ENCODE measurements around the gene CEP41. TPM values are rescaled to one million over a fixed set of nuclear protein-coding genes. Genes with fewer than 3 reads are reported as not detected.

CEP41 gene
- total RNA-seq, 2 donors from 2014 or later = 11.3 to 17.7 TPM

- H3K4me3 Mint-ChIP-seq = no peak overlapping the region
- H3K4me1 Mint-ChIP-seq (ENCODE audit: low read depth in 2 of 2) = peaks cover 11 to 22% of the 10 kb centered on the region in 2 donors
- peaks cover 10% of the 10 kb centered on the region for H3K36me3 Mint-ChIP-seq
- peaks cover 5 to 8% of the 10 kb centered on the region in 2 donors for H3K27me3 Mint-ChIP-seq
- no peak for ATAC-seq
- DNase-seq (ENCODE audit: low spot score) = no peak
- H3K9me3 Mint-ChIP-seq = peaks cover 3% of the 10 kb centered on the region
- no peak overlapping the region for H3K27ac Mint-ChIP-seq
Measured at GRCh38 chr7:130444751-130445407, 4.1 kb upstream of the CEP41 start.

DNA sequence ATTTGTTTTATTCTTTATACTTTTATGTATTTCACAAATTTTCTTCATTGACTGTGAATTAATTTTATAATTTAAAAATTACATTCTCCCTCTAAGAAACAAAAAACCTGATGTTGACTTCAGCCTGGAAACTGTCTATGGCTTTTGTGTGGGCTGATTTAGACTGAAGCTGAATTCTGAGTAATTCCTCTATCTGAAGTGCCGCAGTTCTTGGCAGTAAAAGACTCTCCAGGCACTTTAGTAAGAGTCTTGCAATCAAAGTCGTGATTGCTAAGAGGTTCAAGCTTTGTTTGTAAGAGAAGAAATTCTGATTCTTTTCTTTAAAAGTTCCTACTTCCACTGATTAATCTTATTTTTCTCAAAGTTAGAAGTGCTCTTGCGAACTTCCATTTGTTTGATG is 3.4 kb upstream of the CEP41 start:
- peaks cover 3% of the 10 kb centered on the region for H3K9me3 Mint-ChIP-seq
- DNase-seq (ENCODE audit: low spot score) = no peak
- H3K4me1 Mint-ChIP-seq (ENCODE audit: low read depth in 2 of 2) = peaks cover 18 to 26% of the 10 kb centered on the region in 2 donors
- peaks cover 10% of the 10 kb centered on the region for H3K36me3 Mint-ChIP-seq
- no peak for ATAC-seq
- no peak overlapping the region for H3K4me3 Mint-ChIP-seq
- H3K27ac Mint-ChIP-seq = no peak overlapping the region
- peaks cover 5 to 8% of the 10 kb centered on the region in 2 donors for H3K27me3 Mint-ChIP-seq

DNA sequence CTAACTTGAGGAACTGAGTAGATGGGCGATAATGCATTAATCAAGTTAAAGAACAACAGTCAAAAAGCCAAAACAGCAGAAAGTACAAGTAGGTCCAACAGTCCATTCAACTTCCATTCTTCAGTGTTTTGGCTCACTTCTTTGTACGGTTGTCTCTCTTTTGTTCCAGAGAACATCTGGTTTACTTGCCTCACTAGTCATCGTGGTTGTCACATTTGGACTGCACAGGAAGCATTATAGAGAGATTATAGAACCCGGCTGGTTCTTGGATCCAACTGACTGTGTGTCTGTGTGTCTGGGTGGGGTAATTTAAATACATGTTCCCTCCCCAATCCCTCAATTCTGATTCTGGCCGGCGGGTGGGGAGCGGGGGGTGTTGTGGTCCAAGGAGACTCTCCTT is 1.8 kb upstream of the CEP41 start:
- Mint-ChIP-seq H3K4me1 (ENCODE audit: low read depth in 2 of 2) (peaks cover 18 to 30% of the 10 kb centered on the region in 2 donors), H3K4me3 (no peak overlapping the region)
- no peak for DNase-seq (ENCODE audit: low spot score)

GRCh38 chr7:130441408-130441869 is 623 bp upstream of the CEP41 start:
- no peak for ATAC-seq
- H3K4me1 Mint-ChIP-seq (ENCODE audit: low read depth in 2 of 2) = peaks cover 18 to 29% of the 10 kb centered on the region in 2 donors
- H3K9me3 Mint-ChIP-seq = no peaks in the 10 kb centered on the region
- peaks cover 0 to 3% of the 10 kb centered on the region in 2 donors for H3K27me3 Mint-ChIP-seq
- H3K36me3 Mint-ChIP-seq = no peaks in the 10 kb centered on the region
- peak overlapping the region; percentile 97 for H3K4me3 Mint-ChIP-seq
- H3K27ac Mint-ChIP-seq = peak overlapping the region; percentile 94 to 99
- DNase-seq (ENCODE audit: low spot score) = no peak

More for the DNA sequence above, 1.8 kb upstream of the CEP41 start:
- H3K9me3 Mint-ChIP-seq = no peaks in the 10 kb centered on the region
- H3K36me3 Mint-ChIP-seq = peaks cover 2% of the 10 kb centered on the region
- H3K27ac Mint-ChIP-seq = no peak overlapping the region
- peaks cover 0 to 3% of the 10 kb centered on the region in 2 donors for H3K27me3 Mint-ChIP-seq
- no peak for ATAC-seq

DNA sequence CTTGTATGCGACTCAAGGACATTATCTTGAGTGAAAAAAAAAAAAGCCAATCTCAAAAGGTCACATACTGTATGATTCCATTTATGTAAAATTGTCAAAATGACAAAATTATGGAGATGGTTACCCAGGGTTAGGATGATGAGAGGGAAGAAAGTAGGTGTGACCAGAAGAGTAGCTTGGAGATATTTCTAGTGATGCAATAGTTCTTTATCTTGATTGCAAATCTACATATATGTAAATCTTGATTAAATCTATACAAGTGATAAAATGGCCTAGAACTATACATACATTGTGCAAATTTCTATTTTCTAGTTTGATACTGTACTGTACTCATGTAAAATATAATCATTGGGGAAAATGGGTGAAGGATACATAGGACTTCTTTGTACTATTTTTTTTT is 4.6 kb downstream of the CEP41 start:
- Mint-ChIP-seq H3K9me3 (no peaks in the 10 kb centered on the region), H3K27me3 (no peaks in the 10 kb centered on the region), H3K27ac (no peak overlapping the region), H3K4me1 (ENCODE audit: low read depth in 2 of 2) (peaks cover 13 to 30% of the 10 kb centered on the region in 2 donors), H3K36me3 (no peaks in the 10 kb centered on the region), H3K4me3 (no peak overlapping the region)
- DNase-seq (ENCODE audit: low spot score) (no peak), ATAC-seq (no peak)

DNA sequence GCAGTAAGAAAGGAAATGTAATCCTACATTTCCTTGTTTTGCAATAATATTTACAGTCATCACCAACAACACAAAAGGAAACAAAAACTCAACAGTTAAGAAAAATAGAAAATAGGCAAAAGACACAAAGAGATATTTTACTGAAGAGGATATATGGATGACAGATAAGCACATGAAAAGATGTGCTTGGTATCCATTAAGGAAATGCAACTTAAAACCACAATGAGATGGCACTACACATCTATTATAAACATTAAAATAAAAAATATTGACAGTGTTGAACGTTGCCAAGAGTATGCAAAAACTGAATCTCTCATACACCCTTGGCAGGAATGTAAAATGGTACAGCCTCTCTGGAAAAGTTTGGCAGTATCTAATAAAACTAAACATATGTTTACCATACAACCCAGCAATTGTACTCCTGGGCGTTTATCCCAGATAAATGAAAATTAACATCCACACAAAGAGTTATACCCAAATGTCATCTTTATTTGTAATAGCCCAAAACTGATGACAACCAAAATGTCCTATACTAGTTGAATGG is 5.4 kb downstream of the CEP41 start:
- DNase-seq (ENCODE audit: low spot score) (no peak), ATAC-seq (no peak)
- no peak overlapping the region for H3K27ac Mint-ChIP-seq
- no peaks in the 10 kb centered on the region for H3K36me3 Mint-ChIP-seq
- no peaks in the 10 kb centered on the region for H3K27me3 Mint-ChIP-seq
- H3K4me1 Mint-ChIP-seq (ENCODE audit: low read depth in 2 of 2) = peaks cover 8 to 21% of the 10 kb centered on the region in 2 donors
- no peak overlapping the region for H3K4me3 Mint-ChIP-seq
- H3K9me3 Mint-ChIP-seq = no peaks in the 10 kb centered on the region

- no peak overlapping the region for H3K27ac Mint-ChIP-seq
- H3K9me3 Mint-ChIP-seq = no peaks in the 10 kb centered on the region
- no peaks in the 10 kb centered on the region for H3K36me3 Mint-ChIP-seq
- H3K4me3 Mint-ChIP-seq = no peak overlapping the region
- ATAC-seq (no peak), DNase-seq (ENCODE audit: low spot score) (no peak)
- H3K4me1 Mint-ChIP-seq (ENCODE audit: low read depth in 2 of 2) = peaks cover 0 to 14% of the 10 kb centered on the region in 2 donors
- no peaks in the 10 kb centered on the region for H3K27me3 Mint-ChIP-seq
Measured at GRCh38 chr7:130433301-130433700, 7.5 kb downstream of the CEP41 start.

- H3K4me3 Mint-ChIP-seq = no peak overlapping the region
Measured at GRCh38 chr7:130432886-130433285, 7.9 kb downstream of the CEP41 start.

GRCh38 chr7:130430841-130431666 is 9.8 kb downstream of the CEP41 start:
- Mint-ChIP-seq H3K4me3 (no peak overlapping the region), H3K27me3 (no peaks in the 10 kb centered on the region), H3K4me1 (ENCODE audit: low read depth in 2 of 2) (peaks cover 0 to 7% of the 10 kb centered on the region in 2 donors), H3K27ac (no peak overlapping the region), H3K36me3 (no peaks in the 10 kb centered on the region), H3K9me3 (no peaks in the 10 kb centered on the region)
- DNase-seq (ENCODE audit: low spot score) (no peak), ATAC-seq (no peak)

More at GRCh38 chr7:130432886-130433285, 7.9 kb downstream of the CEP41 start:
- H3K4me1 Mint-ChIP-seq (ENCODE audit: low read depth in 2 of 2) = peaks cover 0 to 11% of the 10 kb centered on the region in 2 donors
- H3K27ac Mint-ChIP-seq = no peak overlapping the region
- no peaks in the 10 kb centered on the region for H3K27me3 Mint-ChIP-seq
- DNase-seq (ENCODE audit: low spot score) (no peak), ATAC-seq (no peak)
- H3K36me3 Mint-ChIP-seq = no peaks in the 10 kb centered on the region
- no peaks in the 10 kb centered on the region for H3K9me3 Mint-ChIP-seq

- Mint-ChIP-seq H3K27ac (no peak overlapping the region), H3K27me3 (no peaks in the 10 kb centered on the region), H3K9me3 (no peaks in the 10 kb centered on the region), H3K4me3 (no peak overlapping the region), H3K36me3 (no peaks in the 10 kb centered on the region), H3K4me1 (ENCODE audit: low read depth in 2 of 2) (peaks cover 0 to 5% of the 10 kb centered on the region in 2 donors)
- DNase-seq (ENCODE audit: low spot score) (no peak), ATAC-seq (no peak)
Measured at GRCh38 chr7:130430115-130430514, 10.7 kb downstream of the CEP41 start.

- H3K27ac Mint-ChIP-seq = no peak overlapping the region
- H3K27me3 Mint-ChIP-seq = no peaks in the 10 kb centered on the region
- no peak overlapping the region for H3K4me3 Mint-ChIP-seq
- no peaks in the 10 kb centered on the region for H3K9me3 Mint-ChIP-seq
- DNase-seq (ENCODE audit: low spot score) = no peak
- no peak for ATAC-seq
- no peaks in the 10 kb centered on the region for H3K4me1 Mint-ChIP-seq (ENCODE audit: low read depth in 2 of 2)
- H3K36me3 Mint-ChIP-seq = no peaks in the 10 kb centered on the region
Measured at GRCh38 chr7:130429019-130429418, 11.8 kb downstream of the CEP41 start.

DNA sequence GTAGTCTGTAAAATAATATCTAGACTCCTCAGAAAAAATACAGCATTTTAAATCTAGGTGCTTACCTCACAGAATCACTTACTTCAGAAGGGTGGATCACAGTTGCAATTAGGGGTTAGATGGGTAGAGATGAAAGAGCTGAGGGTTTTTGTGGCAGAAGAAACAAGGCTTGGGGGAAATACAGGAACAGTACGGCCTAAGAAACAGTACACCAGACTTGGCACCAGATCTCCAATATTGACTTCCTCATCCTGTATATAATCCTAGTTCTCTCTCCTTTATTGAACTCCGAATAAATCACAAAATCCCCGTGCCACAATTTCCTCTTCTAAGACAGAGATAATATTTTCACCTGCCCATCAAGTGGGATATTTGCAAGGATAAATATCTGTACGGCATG is 14.3 kb downstream of the CEP41 start:
- H3K27ac Mint-ChIP-seq = no peak overlapping the region

GRCh38 chr7:130425796-130426195 is 15.0 kb downstream of the CEP41 start:
- Mint-ChIP-seq H3K27ac (no peak overlapping the region), H3K4me3 (no peak overlapping the region), H3K4me1 (ENCODE audit: low read depth in 2 of 2) (peaks cover 0 to 7% of the 10 kb centered on the region in 2 donors), H3K27me3 (no peaks in the 10 kb centered on the region), H3K36me3 (no peaks in the 10 kb centered on the region), H3K9me3 (no peaks in the 10 kb centered on the region)
- no peak for ATAC-seq
- no peak for DNase-seq (ENCODE audit: low spot score)

More for the DNA sequence above, 14.3 kb downstream of the CEP41 start:
- Mint-ChIP-seq H3K4me3 (no peak overlapping the region), H3K36me3 (no peaks in the 10 kb centered on the region), H3K4me1 (ENCODE audit: low read depth in 2 of 2) (peaks cover 0 to 2% of the 10 kb centered on the region in 2 donors), H3K27me3 (no peaks in the 10 kb centered on the region), H3K9me3 (no peaks in the 10 kb centered on the region)
- ATAC-seq (no peak), DNase-seq (ENCODE audit: low spot score) (no peak)

DNA sequence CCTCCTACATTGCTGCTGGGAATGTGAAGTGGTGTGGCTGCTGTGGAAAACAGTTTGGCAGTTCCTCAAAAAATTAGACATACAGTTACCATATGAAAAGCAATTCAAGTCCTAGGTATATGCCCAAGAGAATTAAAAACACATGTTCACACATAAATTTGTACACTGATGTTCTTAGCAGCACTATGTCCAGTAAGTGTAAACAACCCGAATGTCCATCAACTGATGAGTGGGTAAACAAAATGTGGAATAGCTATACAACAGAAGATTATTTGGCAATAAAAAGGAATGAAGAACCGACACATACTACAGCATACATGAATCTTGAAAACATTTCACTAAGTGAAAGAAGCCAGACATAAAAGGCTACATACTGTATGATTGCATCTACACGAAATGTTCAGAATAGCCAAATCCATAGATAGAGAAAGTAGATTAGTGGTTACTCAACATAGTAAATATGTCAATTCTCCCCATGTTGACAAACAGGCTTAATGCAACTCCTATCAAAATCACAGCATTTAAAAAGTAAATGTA is 17.2 kb downstream of the CEP41 start:
- H3K4me3 Mint-ChIP-seq = no peak overlapping the region
- H3K27me3 Mint-ChIP-seq = no peaks in the 10 kb centered on the region
- H3K36me3 Mint-ChIP-seq = no peaks in the 10 kb centered on the region
- no peak overlapping the region for H3K27ac Mint-ChIP-seq
- H3K9me3 Mint-ChIP-seq = no peaks in the 10 kb centered on the region
- ATAC-seq = no peak
- no peak for DNase-seq (ENCODE audit: low spot score)
- peaks cover 4 to 12% of the 10 kb centered on the region in 2 donors for H3K4me1 Mint-ChIP-seq (ENCODE audit: low read depth in 2 of 2)

All from natural killer cell treated with Interleukin-12 subunit alpha and Interleukin-12 subunit beta and Interleukin-15 and Interleukin-18, amount 100 ng/mL, for 72 hours (primary cell).